WTC11 (cell line): ENCODE data around the gene NIPA2. TPM values are rescaled to one million over a fixed set of nuclear protein-coding genes. Genes with fewer than 3 reads are reported as not detected.

Experiments
- ATAC-seq: fragments of 200-7000 bp; cut with Tn5 transposase; 2 replicates; pipeline ENCODE4 v1.10.0; 2021; ENCODE audit warnings: mild to moderate bottlenecking, moderate library complexity
- CTCF ChIA-PET: fragments of 300-600 bp; sonication (Branson Sonifier 250); formaldehyde crosslinking; loops from one replicate; lab custom pipeline; 2021; ENCODE audit warnings: antibody characterized with exemption; lab: Charles Lee
- POLR2A ChIA-PET: fragments of 350-600 bp; sonication (Branson Sonifier 250); formaldehyde crosslinking; loops from one replicate; lab custom pipeline; 2021; ENCODE audit warnings: antibody characterized with exemption; lab: Charles Lee
- DNase-seq: peaks from one replicate; pipeline ENCODE4 v3.0.0; 2021; ENCODE audit warnings: low spot score
- H3K27ac Mint-ChIP-seq: 2 replicates; pipeline ENCODE4 v1.8.0; 2021; ENCODE audit warnings: mixed read lengths
- H3K27me3 Mint-ChIP-seq: 2 replicates; pipeline ENCODE4 v1.8.0; 2021; ENCODE audit warnings: low read depth, mild to moderate bottlenecking, moderate library complexity, mixed read lengths
- H3K36me3 Mint-ChIP-seq: 2 replicates; pipeline ENCODE4 v1.8.0; 2021; ENCODE audit warnings: mixed read lengths
- H3K4me1 Mint-ChIP-seq: 2 replicates; pipeline ENCODE4 v1.8.0; 2022; ENCODE audit warnings: mixed read lengths
- H3K4me3 Mint-ChIP-seq: 2 replicates; pipeline ENCODE4 v1.8.0; 2021; ENCODE audit warnings: mild to moderate bottlenecking, moderate library complexity, mixed read lengths
- H3K9me3 Mint-ChIP-seq: 2 replicates; pipeline ENCODE4 v1.8.0; 2021; ENCODE audit warnings: mixed read lengths
- FOXK1 ChIP-seq: sonication (generic); formaldehyde crosslinking; IDR thresholded peaks from 2 replicates; pipeline ENCODE4 v1.8.0; 2022; ENCODE audit warnings: mild to moderate bottlenecking, moderate library complexity, missing genetic modification reagents
- GTF2I ChIP-seq: fragments of 250-450 bp; sonication (Bioruptor Pico); conservative IDR thresholded peaks from 2 replicates; pipeline ENCODE4 v1.4.0; 2021; ENCODE audit warnings: mild to moderate bottlenecking
- JAZF1 ChIP-seq: fragments of 250-450 bp; sonication (Bioruptor Pico); IDR thresholded peaks from 2 replicates; pipeline ENCODE4 v1.9.0; 2021; ENCODE audit warnings: moderate library complexity, mild to moderate bottlenecking, inconsistent platforms
- JUN ChIP-seq: sonication (generic); formaldehyde crosslinking; IDR thresholded peaks from 2 replicates; pipeline ENCODE4 v1.8.0; 2023; ENCODE audit warnings: mild to moderate bottlenecking, missing genetic modification reagents
- KAT7 ChIP-seq: sonication (generic); formaldehyde crosslinking; IDR thresholded peaks from 2 replicates; pipeline ENCODE4 v1.8.1; 2023; ENCODE audit warnings: missing genetic modification reagents, mild to moderate bottlenecking, borderline replicate concordance
- MXD4 ChIP-seq: fragments of 250-450 bp; sonication (Bioruptor Pico); IDR thresholded peaks from 2 replicates; pipeline ENCODE4 v1.8.0; 2021; ENCODE audit warnings: mild to moderate bottlenecking, moderate library complexity, borderline replicate concordance
- MYBL2 ChIP-seq: sonication (generic); formaldehyde crosslinking; IDR thresholded peaks from 2 replicates; pipeline ENCODE4 v1.8.1; 2023; ENCODE audit warnings: mild to moderate bottlenecking, moderate library complexity, missing genetic modification reagents
- PRRX2 ChIP-seq: fragments of 250-450 bp; sonication (Bioruptor Pico); IDR thresholded peaks from 2 replicates; pipeline ENCODE4 v1.8.0; 2021; ENCODE audit warnings: mild to moderate bottlenecking
- TEAD1 ChIP-seq: sonication (generic); formaldehyde crosslinking; IDR thresholded peaks from 2 replicates; pipeline ENCODE4 v1.8.0; 2022; ENCODE audit warnings: mild to moderate bottlenecking, missing genetic modification reagents
- TP53 ChIP-seq: sonication (generic); formaldehyde crosslinking; IDR thresholded peaks from 2 replicates; pipeline ENCODE4 v1.8.1; 2023; ENCODE audit warnings: mild to moderate bottlenecking, missing genetic modification reagents
- ZNF232 ChIP-seq: sonication (generic); formaldehyde crosslinking; IDR thresholded peaks from 2 replicates; pipeline ENCODE4 v1.8.0; 2022; ENCODE audit warnings: mild to moderate bottlenecking, missing genetic modification reagents
- ZNF317 ChIP-seq: sonication (generic); formaldehyde crosslinking; IDR thresholded peaks from 2 replicates; pipeline ENCODE4 v1.8.1; 2023; ENCODE audit warnings: low read depth, mild to moderate bottlenecking, moderate library complexity, missing genetic modification reagents, borderline replicate concordance
- ZNF671 ChIP-seq: fragments of 250-450 bp; sonication (Bioruptor Pico); IDR thresholded peaks from 2 replicates; pipeline ENCODE4 v1.8.0; 2021; ENCODE audit warnings: mild to moderate bottlenecking
- total RNA-seq: library from RNA; stranded (reverse); gene quantifications from 3 replicates; pipeline ENCODE4 v1.2.3, GENCODE V29; 2021
- TF ChIP-seq, protein P1 (sequence below): fragments of 250-450 bp; sonication (Bioruptor Pico); conservative IDR thresholded peaks from 2 replicates; pipeline ENCODE4 v1.9.0; 2021; ENCODE audit warnings: mild to moderate bottlenecking
- TF ChIP-seq, protein P2 (sequence below): sonication (generic); formaldehyde crosslinking; IDR thresholded peaks from 2 replicates; pipeline ENCODE4 v1.8.1; 2023; ENCODE audit warnings: mild to moderate bottlenecking, missing genetic modification reagents, moderate library complexity
- TF ChIP-seq, protein P3 (sequence below): sonication (generic); formaldehyde crosslinking; IDR thresholded peaks from 2 replicates; pipeline ENCODE4 v1.8.1; 2023; ENCODE audit warnings: mild to moderate bottlenecking, missing genetic modification reagents, borderline replicate concordance
- TF ChIP-seq, protein P4 (sequence below): sonication (generic); formaldehyde crosslinking; IDR thresholded peaks from 2 replicates; pipeline ENCODE4 v1.8.0; 2023; ENCODE audit warnings: missing genetic modification reagents
- TF ChIP-seq, protein P5 (sequence below): fragments of 250-450 bp; sonication (Bioruptor Pico); IDR thresholded peaks from 2 replicates; pipeline ENCODE4 v1.9.0; 2021; ENCODE audit warnings: mild to moderate bottlenecking, borderline replicate concordance
- TF ChIP-seq, protein P6 (sequence below): sonication (generic); formaldehyde crosslinking; IDR thresholded peaks from 2 replicates; pipeline ENCODE4 v1.8.1; 2022; ENCODE audit warnings: low read depth, missing genetic modification reagents, borderline replicate concordance
- TF ChIP-seq, protein P7 (sequence below): sonication (generic); formaldehyde crosslinking; IDR thresholded peaks from 2 replicates; pipeline ENCODE4 v1.8.0; 2022; ENCODE audit warnings: mild to moderate bottlenecking, missing genetic modification reagents

Gene NIPA2
- total RNA-seq, 1 experiment from 2014 or later = 79.5 TPM

DNA sequence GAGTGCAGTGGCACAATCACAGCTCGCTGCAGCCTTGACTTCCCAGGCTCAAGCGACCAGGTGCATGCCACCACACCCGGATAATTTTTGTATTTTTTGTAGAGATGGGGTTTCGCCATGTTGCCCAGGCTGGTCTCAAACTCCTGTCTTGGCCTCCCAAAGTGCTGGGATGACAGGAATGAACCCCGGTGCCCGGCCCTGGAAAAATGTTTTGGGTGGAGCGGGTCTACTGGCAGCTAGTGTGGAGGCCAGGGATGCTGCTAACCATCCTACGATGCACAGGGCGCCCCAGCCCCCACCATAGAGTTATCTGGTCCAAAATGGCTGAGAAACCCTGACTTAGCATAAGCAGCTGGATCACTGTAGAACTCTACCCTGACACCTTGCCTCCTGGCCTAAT is 35.4 kb downstream of the NIPA2 start:
- ChIA-PET CTCF (interaction anchor here (1.4 kb wide), 1 partner anchor 162 kb away, joined by 4 read pairs; no protein-coding TSS in a partner anchor), POLR2A (interaction anchor here (1.1 kb wide), 1 partner anchor 36 kb away, joined by 3 read pairs; no protein-coding TSS in a partner anchor)
- H3K9me3 Mint-ChIP-seq = peaks cover 8% of the 10 kb centered on the region

More for the DNA sequence above, 35.4 kb downstream of the NIPA2 start:
- Mint-ChIP-seq H3K27ac (peak overlapping the region; percentile 75; the same call in 1 of the 2 replicates), H3K4me3 (no peak overlapping the region), H3K27me3 (no peaks in the 10 kb centered on the region), H3K4me1 (peaks cover 18% of the 10 kb centered on the region), H3K36me3 (peaks cover 75% of the 10 kb centered on the region)
- no peak for TF ChIP-seq KAT7 (CRISPR knock-in tag)
- TF ChIP-seq, protein P1, sequence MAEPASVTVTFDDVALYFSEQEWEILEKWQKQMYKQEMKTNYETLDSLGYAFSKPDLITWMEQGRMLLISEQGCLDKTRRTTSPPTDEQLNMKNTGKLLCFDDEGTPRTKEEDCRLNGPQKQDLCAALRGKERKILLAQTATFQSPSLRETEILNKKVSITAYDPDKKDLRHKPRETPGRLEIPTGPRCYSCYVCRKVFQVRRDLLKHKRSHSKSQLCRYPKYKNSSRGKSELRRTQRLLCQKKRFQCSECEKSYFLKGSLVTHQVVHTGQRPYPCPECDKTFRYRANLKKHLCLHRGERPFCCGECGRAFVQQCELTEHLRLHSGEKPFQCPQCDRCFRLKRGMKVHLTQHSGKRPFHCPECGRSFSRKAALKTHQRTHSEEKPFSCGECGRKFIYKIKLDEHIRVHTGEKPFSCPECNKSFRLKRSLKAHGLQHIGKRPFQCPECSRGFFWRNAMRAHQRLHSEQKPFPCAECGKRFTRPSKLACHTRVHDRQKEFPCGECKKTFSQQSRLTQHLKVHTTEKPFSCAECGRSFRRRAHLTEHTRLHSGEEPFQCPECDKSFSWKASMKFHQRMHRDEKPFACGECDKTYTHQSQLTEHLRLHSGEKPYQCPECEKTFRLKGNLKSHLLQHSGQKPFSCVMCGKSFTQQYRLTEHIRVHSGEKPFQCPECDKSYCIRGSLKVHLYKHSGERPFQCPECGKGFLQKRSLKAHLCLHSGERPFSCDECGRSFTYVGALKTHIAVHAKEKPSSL (CRISPR knock-in tag) = no peak
- TF ChIP-seq, protein P2, sequence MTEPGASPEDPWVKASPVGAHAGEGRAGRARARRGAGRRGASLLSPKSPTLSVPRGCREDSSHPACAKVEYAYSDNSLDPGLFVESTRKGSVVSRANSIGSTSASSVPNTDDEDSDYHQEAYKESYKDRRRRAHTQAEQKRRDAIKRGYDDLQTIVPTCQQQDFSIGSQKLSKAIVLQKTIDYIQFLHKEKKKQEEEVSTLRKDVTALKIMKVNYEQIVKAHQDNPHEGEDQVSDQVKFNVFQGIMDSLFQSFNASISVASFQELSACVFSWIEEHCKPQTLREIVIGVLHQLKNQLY = no peak
- no peak for TF ChIP-seq TEAD1 (CRISPR knock-in tag)
- no peak for TF ChIP-seq ZNF232
- no peak for TF ChIP-seq MYBL2 (CRISPR knock-in tag)
- TF ChIP-seq, protein P3, sequence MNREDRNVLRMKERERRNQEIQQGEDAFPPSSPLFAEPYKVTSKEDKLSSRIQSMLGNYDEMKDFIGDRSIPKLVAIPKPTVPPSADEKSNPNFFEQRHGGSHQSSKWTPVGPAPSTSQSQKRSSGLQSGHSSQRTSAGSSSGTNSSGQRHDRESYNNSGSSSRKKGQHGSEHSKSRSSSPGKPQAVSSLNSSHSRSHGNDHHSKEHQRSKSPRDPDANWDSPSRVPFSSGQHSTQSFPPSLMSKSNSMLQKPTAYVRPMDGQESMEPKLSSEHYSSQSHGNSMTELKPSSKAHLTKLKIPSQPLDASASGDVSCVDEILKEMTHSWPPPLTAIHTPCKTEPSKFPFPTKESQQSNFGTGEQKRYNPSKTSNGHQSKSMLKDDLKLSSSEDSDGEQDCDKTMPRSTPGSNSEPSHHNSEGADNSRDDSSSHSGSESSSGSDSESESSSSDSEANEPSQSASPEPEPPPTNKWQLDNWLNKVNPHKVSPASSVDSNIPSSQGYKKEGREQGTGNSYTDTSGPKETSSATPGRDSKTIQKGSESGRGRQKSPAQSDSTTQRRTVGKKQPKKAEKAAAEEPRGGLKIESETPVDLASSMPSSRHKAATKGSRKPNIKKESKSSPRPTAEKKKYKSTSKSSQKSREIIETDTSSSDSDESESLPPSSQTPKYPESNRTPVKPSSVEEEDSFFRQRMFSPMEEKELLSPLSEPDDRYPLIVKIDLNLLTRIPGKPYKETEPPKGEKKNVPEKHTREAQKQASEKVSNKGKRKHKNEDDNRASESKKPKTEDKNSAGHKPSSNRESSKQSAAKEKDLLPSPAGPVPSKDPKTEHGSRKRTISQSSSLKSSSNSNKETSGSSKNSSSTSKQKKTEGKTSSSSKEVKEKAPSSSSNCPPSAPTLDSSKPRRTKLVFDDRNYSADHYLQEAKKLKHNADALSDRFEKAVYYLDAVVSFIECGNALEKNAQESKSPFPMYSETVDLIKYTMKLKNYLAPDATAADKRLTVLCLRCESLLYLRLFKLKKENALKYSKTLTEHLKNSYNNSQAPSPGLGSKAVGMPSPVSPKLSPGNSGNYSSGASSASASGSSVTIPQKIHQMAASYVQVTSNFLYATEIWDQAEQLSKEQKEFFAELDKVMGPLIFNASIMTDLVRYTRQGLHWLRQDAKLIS (CRISPR knock-in tag) = no peak
- TF ChIP-seq, protein P4, sequence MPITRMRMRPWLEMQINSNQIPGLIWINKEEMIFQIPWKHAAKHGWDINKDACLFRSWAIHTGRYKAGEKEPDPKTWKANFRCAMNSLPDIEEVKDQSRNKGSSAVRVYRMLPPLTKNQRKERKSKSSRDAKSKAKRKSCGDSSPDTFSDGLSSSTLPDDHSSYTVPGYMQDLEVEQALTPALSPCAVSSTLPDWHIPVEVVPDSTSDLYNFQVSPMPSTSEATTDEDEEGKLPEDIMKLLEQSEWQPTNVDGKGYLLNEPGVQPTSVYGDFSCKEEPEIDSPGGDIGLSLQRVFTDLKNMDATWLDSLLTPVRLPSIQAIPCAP (CRISPR knock-in tag) = no peak
- no peak for TF ChIP-seq MXD4 (CRISPR knock-in tag)
- no peak for TF ChIP-seq GTF2I (CRISPR knock-in tag)
- TF ChIP-seq, protein P5, sequence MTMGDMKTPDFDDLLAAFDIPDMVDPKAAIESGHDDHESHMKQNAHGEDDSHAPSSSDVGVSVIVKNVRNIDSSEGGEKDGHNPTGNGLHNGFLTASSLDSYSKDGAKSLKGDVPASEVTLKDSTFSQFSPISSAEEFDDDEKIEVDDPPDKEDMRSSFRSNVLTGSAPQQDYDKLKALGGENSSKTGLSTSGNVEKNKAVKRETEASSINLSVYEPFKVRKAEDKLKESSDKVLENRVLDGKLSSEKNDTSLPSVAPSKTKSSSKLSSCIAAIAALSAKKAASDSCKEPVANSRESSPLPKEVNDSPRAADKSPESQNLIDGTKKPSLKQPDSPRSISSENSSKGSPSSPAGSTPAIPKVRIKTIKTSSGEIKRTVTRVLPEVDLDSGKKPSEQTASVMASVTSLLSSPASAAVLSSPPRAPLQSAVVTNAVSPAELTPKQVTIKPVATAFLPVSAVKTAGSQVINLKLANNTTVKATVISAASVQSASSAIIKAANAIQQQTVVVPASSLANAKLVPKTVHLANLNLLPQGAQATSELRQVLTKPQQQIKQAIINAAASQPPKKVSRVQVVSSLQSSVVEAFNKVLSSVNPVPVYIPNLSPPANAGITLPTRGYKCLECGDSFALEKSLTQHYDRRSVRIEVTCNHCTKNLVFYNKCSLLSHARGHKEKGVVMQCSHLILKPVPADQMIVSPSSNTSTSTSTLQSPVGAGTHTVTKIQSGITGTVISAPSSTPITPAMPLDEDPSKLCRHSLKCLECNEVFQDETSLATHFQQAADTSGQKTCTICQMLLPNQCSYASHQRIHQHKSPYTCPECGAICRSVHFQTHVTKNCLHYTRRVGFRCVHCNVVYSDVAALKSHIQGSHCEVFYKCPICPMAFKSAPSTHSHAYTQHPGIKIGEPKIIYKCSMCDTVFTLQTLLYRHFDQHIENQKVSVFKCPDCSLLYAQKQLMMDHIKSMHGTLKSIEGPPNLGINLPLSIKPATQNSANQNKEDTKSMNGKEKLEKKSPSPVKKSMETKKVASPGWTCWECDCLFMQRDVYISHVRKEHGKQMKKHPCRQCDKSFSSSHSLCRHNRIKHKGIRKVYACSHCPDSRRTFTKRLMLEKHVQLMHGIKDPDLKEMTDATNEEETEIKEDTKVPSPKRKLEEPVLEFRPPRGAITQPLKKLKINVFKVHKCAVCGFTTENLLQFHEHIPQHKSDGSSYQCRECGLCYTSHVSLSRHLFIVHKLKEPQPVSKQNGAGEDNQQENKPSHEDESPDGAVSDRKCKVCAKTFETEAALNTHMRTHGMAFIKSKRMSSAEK (CRISPR knock-in tag) = no peak
- TF ChIP-seq, protein P6, sequence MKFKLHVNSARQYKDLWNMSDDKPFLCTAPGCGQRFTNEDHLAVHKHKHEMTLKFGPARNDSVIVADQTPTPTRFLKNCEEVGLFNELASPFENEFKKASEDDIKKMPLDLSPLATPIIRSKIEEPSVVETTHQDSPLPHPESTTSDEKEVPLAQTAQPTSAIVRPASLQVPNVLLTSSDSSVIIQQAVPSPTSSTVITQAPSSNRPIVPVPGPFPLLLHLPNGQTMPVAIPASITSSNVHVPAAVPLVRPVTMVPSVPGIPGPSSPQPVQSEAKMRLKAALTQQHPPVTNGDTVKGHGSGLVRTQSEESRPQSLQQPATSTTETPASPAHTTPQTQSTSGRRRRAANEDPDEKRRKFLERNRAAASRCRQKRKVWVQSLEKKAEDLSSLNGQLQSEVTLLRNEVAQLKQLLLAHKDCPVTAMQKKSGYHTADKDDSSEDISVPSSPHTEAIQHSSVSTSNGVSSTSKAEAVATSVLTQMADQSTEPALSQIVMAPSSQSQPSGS (CRISPR knock-in tag) = no peak
- TF ChIP-seq JAZF1 (CRISPR knock-in tag) = no peak
- TF ChIP-seq ZNF671 (CRISPR knock-in tag) = no peak
- no peak for TF ChIP-seq JUN
- TF ChIP-seq, protein P7, sequence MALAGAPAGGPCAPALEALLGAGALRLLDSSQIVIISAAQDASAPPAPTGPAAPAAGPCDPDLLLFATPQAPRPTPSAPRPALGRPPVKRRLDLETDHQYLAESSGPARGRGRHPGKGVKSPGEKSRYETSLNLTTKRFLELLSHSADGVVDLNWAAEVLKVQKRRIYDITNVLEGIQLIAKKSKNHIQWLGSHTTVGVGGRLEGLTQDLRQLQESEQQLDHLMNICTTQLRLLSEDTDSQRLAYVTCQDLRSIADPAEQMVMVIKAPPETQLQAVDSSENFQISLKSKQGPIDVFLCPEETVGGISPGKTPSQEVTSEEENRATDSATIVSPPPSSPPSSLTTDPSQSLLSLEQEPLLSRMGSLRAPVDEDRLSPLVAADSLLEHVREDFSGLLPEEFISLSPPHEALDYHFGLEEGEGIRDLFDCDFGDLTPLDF (CRISPR knock-in tag) = no peak
- no peak for TF ChIP-seq FOXK1
- no peak for TF ChIP-seq TP53
- TF ChIP-seq ZNF317 = no peak
- TF ChIP-seq PRRX2 (CRISPR knock-in tag) = no peak
- ATAC-seq (no peak), DNase-seq (no peak)
